GM19043 (cell line): Measurements from ENCODE around the gene PRKACA.
"Not testable (repeated sequence)": the region's sequence is repeated elsewhere in the genome, so short reads cannot be mapped to it uniquely, and the experiment has no call there.

Experiments used
- ATAC-seq: cut with Tn5 transposase; IDR thresholded peaks from one replicate; pipeline ENCODE4 v1.9.1; 2021; ENCODE audit warnings: low read depth; ENCODE audit not compliant: unreplicated experiment

PRKACA gene

DNA sequence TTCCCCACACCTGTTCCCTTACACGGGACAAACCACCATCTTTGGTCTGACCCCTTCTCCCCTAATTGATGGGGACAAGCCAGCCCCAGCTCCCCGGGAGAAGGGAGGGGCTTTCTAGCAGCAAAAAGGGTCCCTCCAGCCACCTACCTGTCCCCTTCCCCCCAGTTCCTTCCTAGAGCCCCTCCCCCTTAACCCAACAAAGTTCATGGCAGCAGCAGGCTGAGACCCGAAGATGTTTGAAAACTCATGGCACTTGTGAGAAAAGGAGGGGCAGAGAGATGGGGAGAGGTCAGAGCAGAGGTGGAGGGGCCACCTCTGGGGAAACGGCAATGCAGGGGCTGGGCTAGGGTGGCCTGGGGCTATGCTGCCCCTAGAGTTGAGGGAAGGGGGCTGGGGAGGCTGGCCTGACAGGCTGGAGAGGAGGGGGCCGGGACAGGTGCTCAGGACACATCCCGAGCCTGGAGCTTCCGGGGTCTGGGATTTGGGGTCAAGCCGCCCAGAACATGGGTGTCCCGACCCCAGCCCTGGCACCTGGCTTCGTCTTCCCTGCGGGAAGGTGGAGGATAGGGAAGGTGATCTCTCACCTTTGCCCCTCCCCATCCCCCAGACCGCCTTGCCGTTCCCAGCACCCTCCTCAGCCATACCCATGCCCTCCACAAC lies 31.3 kb upstream of the PRKACA start:
- no peak for ATAC-seq

DNA sequence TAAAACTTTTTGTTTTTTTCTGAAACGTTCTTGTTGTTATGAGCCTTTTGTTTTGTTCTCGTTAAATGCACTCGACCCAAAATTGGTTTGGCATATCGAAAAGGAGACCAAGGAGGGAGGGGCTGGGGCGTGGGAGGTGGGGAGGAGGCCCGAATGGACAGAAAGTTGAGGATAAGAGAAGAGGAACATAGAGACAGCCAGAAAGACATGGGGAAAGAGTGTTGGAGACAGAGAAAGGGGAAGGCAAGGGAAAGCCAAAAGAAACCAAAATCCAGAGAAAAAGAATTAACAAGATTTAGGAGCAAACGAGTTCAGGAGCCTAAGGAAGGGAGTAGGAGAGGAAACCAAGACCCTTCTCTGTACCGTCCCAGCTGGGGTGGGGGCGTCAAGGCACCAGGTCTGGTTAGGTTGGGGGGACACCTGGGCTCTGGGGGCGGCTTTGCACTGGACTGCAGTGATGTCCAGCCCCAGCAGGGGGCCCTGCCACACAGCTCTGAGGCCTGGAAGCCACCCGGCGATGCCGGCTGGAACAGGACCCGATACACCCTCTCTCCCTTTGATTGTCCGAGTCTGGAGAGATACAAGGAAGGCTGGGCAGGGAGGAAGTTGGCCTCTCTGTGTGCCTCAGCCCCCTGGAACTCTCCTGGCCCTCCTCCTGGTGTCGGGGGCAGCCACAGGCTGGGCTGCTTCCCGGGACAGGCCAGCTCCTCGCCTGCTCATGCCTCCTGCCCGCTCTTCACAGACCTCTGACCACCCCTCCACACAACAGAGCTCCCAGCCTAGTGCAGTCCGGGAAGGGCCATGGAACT lies 30.4 kb upstream of the PRKACA start:
- no peak for ATAC-seq

DNA sequence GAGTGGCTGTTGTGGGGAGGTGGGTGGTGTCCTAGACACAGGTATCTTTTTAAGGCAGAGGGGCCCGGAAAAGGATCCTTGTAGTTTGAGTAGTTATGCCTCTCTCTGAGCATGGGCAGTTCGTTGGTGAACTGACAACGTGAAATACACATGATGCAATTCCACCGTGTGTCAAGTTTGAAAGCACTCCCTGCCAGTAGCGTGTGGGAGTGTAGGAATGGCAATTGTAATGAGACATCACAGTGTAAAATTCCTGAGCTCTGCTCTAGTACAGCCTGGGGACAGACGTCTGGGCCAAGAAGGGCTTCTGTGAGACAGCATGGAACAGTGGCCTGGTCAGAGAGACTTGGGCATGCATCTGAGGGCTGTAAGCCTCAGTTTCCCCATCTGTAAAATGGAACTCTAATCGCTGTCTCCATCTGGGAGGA lies 29.2 kb upstream of the PRKACA start:
- ATAC-seq, result no peak

DNA sequence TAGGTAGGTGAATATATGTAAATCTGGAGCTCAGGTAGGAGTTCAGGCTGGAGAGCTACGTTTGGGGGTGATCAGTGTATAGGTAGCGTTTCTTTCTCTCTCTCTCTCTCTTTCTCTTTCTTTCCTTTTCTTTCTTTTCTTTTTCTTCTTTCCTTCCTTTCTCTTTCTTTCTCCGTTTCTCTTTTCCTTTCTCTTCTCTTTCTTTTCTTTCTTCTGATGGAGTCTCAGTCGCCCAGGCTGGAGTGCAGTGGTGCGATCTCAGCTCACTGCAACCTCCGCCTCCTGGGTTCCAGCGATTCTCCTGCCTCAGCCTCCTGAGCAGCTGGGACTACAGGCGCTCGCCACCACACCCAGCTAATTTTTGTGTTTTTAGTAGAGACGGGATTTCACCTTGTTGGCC lies 28.6 kb upstream of the PRKACA start:
- ATAC-seq, result not testable (repeated sequence)

DNA sequence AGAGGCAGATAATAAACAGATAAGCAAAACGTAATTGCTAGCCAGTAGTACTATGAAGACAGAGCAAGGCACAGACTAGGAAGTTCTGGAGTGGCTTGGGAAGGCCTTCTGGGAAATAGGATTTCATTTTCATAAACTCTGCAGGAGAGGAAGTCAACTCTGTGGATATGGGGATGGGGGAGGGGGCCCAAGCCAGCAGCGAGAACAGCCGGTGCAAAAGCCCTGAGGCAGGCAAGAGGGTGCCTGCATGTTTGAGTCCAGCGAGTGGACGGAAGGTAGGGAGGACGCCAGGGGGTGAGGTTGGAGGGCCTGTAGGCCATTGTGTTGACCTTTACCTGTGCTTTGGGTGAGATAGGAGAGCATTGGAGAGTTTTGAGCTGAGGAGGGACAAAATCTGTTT lies 27.8 kb upstream of the PRKACA start:
- no peak for ATAC-seq

DNA sequence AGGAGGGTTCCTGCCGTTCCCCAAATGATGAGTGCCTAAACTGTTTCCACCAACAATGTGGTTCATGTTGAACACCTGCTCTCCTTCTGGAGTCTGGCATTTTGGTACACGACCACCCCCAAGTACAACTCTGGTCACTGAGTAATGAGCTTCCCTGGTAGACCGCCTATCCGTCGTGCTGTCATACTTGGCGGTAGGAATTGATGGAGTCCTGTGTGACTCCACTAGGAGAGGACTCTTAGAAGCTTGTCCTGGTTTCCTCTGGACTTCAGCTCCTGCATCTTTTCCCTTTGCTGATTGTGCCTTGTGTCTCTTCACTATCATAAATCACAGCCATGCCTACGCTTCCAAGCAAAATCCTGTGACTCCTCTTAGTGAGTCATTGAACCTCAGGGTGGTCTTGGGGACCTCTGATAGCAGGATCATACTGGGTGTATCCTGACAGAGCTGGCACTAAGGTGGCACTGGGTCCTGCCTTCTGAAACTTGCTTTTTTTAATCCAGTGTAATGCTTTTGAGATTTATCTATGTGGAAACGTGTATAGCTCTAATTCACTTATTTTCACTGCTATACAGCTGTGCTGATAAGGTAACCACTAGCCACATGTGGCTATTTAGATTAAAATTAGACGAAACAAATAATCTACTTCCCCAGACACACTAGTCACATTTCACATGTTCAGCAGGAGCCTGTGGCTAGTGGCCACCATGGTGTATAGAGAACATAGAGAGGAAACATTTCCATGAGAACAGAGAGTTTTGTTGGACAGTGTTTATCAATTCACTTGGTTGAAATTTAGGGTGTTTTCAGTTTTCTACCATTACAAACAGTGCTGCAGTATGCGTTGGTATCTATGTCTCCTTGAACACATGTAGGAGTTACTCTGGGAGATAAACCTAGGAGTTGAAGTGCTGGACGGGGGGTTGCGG lies 25.0 kb upstream of the PRKACA start:
- ATAC-seq, result no peak

DNA sequence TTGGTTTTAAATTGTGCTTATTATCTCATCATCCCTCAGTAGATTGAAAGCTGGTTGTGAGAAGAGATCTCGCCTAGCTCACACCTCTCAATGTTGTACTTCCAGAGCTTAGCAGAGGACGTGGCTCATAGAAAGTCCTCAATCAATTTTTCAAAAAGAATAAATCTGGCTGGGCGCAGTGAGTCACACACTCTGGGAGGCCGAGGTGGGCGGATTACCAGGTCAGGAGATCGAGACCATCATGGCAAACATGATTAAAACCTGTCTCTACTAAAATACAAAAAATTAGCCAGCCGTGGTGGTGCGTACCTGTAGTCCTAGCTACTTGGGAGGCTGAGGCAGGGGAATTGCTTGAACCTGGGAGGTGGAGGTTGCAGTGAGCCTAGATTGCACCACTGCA lies 23.5 kb upstream of the PRKACA start:
- ATAC-seq, result no peak

DNA sequence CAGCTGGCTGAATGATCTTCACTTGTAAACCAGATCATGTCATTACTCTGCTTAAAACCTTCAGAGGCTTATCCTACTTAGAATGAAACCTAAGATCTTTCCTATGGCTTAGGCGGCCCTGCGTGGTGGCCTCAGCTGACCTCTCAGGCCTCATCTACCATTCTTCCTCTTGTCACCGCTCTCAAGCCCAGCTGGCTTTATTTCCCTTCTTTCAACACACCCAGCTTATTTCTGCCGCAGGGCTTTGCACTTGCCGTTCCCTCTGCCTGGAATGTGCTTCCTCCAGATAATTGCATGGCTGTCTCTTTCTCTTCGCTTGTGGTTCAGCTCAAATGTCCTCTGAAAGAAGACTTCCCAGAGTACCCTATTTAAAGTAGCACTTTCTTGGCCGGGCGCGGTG lies 22.4 kb upstream of the PRKACA start:
- no peak for ATAC-seq

DNA sequence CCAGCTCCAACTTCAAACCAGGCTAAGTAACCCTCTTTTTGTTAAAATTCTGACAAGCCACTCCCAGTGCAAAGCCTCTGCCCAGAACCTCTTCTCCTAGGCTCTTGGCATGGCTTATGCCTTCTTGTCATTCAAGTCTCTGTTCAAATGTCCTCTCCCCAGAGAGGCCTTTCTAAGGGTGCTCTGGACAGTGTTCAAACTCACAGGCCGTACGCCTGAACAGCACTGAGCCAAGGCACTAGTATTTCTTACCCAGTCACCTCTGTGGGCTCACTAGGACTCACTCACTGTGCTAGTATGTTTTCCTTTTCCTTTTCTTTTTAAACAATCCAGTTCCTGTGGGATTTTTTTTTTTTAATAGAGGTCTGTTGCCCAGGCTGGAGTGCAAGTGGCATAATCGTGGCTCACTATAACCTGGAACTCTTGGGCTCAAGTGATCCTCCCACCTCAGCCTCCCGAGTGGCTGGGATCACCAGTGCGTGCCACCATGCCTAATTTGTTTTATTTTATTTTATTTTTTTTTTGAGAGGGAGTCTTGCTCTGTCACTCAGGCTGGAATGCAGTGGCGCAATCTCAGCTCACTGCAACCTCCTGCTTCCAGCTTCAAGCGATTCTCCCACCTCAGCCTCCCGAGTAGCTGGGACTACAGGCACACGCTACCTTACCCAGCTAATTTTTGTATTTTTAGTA lies 21.2 kb upstream of the PRKACA start:
- ATAC-seq, result no peak

DNA sequence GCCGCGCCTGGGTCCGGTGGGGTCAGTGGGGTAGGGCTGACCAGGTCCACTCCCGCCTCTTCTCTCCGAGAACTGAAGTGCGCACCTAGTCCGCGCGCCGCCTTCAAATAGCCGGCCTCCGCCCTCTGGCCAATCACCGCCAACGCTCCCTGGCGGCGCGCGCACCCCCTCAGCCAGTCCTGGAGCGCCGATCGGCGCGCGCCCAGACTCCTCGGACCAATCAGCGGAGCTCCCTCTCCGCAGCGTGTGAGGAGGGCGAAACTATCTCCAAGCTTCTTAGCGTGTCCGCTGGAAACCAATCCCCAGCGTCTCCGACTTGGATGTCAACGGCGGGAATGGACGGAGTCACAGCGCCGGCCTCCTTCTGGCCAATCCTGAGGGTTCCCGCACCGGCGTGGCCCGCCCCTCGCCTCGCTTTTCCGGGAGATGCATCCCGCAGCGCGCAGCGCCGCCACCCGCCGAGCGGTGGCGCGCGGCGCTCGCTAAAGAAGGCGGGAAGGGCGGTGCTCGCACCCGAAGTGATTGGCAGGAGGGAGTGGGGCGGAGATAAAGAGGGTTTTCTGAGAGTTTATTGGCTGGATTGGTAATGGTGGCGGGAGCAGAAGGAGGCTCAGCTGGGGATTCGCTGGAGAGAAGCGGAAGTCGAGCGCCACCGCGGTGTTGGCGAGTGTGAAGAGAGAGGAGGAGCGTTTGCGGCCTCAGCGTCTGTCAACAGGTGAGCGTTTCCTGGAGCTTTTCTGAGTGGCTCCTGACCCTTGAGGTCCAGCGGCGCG lies 19.1 kb upstream of the PRKACA start, which contains the start of gene ASF1B:
ASF1B (minus strand) TSS at position 81 of the 773 bp plus-strand sequence. CDS start 133 bp downstream, outside the sequence.
- peak; percentile 74 for ATAC-seq

DNA sequence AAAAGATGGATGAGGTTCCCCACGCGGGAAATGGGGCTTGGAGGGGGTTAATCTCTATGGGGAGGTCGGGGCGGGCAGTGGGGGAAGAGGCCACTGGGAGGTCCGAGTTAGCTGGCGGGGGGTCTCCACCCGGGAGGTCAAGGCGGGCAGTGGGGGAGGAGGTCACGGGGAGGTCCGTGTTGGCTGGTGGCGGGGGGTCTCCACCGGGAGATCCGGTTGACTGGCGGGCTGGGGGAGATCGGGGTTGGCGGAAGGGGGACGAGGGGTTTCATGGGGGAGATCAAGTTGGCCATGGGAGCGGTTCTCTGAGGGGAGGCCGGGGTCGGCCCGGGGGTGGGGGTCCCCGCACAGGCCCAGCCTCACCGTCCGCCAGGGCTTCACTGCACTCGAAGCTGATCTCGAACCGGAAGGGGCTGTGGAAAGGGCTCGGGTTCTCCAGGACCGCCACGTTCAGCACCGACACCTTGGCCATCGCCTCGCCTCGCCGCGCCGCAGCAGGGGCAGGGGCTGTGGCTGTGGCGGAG lies 18.5 kb upstream of the PRKACA start:
- ATAC-seq, result no peak

DNA sequence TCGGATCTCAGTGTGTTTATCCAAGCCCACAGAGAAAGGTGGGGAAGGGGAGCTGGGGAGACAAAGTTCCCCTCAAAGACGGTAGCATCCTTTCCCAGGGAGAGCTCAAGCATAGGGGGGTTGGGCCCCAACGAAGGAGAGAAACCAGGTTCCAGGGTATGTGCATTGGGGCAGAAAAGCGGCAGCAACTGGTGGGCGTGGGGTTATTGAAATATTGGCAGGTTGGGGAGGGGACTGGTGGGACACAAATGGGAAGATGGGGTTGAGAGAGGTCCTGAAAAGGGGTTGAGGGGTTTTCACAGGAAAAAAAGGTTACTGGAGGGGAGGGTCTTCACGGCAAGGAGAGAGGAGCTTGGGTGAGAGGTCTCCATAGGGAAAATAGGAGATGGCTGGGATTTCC lies 17.8 kb upstream of the PRKACA start:
- no peak for ATAC-seq

DNA sequence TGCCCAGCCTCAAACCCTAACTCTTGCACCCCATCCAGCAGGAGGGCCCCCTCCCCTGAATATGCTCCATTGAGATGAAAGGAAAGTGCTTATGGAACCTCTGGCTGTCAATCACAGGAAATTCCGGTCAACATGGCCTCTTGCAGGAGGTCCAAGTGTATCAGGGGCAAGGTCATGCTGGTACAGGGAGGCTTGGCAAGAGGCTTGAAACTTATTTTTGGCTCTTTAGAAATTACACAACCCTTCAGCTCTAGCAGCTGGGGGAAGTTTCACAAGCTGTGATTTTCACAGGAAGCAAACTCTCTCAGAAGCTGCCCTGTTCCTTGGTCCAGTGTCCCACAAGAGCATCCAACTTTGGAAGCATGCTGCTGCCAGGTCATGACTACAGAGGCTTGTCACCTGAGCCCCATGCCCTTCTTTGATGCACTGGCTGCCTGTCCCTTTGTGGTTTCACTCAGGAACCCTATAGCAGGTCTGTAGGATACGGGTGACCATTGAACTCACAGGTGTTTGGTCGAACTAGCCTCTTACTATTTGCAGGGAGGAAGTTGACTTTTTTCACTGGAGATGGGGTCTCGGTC lies 10.5 kb upstream of the PRKACA start:
- ATAC-seq, result no peak

DNA sequence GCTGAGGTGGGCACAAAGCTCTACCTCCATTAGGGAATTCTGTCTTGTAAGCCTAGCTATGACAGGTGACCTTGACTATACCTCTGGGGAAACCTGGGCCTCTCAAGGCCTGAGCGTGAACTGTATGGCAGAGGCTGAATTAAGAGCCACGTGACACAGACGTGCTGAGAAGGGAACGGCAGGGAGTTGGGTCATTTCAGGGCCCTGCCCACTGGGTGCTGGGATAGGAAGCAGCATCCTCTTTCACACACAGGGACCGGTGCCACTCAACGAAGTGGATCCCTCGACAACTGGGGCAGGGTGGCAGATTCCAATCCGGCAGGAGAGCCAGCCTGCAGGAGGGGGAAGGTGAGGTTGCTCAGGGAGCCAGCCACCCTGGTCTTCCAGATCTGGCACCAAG lies 9.6 kb upstream of the PRKACA start:
- ATAC-seq, result no peak

DNA sequence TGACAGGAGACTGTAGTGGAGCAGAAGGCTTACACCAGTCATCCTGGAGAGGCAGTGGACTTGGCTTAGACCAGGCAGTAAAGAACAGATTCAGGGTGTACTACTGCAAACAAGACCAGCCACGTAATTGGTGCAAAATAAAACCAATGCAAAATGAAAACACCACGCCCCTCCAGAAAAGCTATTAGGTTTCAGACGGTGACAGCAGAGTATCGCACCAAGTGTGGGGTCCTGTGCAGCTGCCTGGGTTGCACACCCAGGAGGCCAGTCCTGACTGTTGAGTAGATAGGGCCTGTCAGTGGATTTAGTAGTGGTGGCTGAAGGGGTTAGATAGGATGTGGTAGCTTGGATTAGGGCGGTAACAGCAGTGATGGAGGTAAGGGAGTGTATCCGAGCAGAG lies 5.4 kb upstream of the PRKACA start:
- ATAC-seq, result no peak

DNA sequence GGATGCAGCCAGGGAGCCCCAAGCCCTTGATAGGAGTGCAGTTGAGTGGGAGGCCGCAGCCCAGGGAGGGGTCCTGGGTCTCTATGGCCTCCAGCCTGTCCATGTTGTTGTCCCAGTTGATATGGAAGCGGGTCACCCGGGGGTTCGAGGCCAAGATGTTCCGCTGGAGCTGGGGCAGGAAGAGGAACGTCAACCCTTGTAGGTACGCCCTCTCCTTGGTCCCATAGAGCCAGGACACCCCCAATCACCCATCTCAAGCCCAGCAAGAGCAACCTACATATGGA lies 2.9 kb upstream of the PRKACA start:
- no peak for ATAC-seq

DNA sequence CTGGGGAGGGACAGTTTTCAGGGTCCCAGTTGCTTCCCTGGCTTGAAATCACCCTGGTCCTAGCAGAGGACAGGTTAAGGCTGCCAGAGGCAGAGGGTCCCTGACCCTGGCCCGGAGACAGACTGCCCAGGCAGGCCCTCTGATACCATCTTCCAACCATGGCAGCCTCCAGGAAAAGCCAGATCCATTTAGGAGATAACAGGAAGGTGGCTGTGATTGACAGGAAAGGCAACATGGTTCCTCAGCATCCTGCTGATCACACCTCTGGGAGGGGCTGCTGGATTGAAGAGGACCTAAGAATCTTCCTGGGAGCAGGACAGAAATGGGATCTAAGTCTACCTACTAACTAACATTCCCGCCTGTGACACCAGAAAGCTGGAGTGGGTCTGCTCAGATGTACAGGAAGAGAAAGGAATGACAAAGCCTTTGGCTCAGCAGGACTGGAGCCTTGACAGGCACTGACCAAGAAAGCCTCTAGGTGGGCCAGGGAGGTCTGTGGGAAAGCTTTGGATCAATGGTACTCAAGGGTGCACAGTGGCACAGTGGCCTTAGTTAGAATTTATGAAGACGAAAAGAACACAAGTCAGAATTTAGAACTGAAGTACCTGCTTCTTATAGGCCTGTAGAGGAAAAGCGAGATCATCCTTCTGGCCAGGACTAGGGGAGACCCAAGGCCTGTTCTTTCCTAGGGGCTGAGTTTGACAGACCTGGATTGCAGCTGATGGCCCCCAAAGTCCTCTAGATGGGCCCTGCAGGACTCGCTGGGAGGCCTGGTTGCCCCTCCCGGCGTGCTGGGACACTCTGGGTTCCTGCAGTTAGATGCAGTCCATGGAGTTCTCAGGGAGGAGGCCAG lies 2.3 kb upstream of the PRKACA start:
- no peak for ATAC-seq

DNA sequence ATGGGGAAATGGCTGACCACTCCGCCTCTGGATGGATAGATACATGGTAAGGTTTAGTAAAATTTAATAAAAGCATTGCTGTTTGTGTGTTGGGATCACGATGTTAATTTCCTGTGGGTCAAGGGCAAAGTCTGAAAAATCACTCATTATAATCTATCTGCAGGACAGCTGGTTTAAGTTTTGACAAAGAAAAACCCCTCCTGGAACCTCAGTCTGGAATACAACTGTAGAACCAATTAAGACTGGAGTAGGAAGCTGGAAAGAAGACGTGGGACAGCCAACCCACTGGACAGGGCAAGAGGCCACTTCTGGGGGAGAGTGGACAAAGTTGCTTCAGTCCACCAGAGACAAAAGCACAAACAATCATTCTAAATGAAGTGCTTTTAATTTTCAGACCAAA lies 1.6 kb upstream of the PRKACA start:
- no peak for ATAC-seq
